HepG2 (cell line): ENCODE measurements around the gene MTX1. TPM values are rescaled to one million over a fixed set of nuclear protein-coding genes. Genes with fewer than 3 reads are reported as not detected.
A peak's percentile ranks its signal among the peaks of the same experiment; 100 is the strongest.

Experiments
- ARID2 ChIP-seq: sonication (generic); formaldehyde crosslinking; IDR thresholded peaks from 2 replicates; pipeline ENCODE4 v1.8.1; 2022; ENCODE audit warnings: mild to moderate bottlenecking, missing genetic modification reagents, borderline replicate concordance
- CC2D1A ChIP-seq: sonication (generic); formaldehyde crosslinking; IDR thresholded peaks from 2 replicates; pipeline ENCODE4 v1.8.1; 2023; ENCODE audit warnings: mild to moderate bottlenecking, missing genetic modification reagents
- FOSL2 ChIP-seq: sonication (generic); formaldehyde crosslinking; IDR thresholded peaks from 2 replicates; pipeline ENCODE4 v1.4.0; 2020; ENCODE audit warnings: missing genetic modification reagents
- HNRNPH1 ChIP-seq: fragments of 200-400 bp; formaldehyde crosslinking; optimal IDR thresholded peaks from 2 replicates; pipeline ENCODE3; 2017; ENCODE audit warnings: mild to moderate bottlenecking, low read depth, low read length
- HOXA9 ChIP-seq: sonication (generic); formaldehyde crosslinking; IDR thresholded peaks from 2 replicates; pipeline ENCODE4 v1.8.1; 2022; ENCODE audit warnings: missing genetic modification reagents, mild to moderate bottlenecking, moderate library complexity, borderline replicate concordance
- MYNN ChIP-seq: sonication (generic); formaldehyde crosslinking; IDR thresholded peaks from 2 replicates; pipeline ENCODE4 v1.4.0; 2020; ENCODE audit warnings: mild to moderate bottlenecking, low read depth, missing genetic modification reagents
- PLRG1 ChIP-seq: fragments of 450-650 bp; conservative IDR thresholded peaks from 2 replicates; pipeline ENCODE4 v1.6.1; 2016
- PRMT3 ChIP-seq: sonication (generic); formaldehyde crosslinking; IDR thresholded peaks from 2 replicates; pipeline ENCODE4 v1.8.1; 2022; ENCODE audit warnings: low read depth, mild to moderate bottlenecking, moderate library complexity, missing genetic modification reagents, borderline replicate concordance
- YEATS4 ChIP-seq: sonication (generic); formaldehyde crosslinking; IDR thresholded peaks from 2 replicates; pipeline ENCODE4 v1.4.0; 2020; ENCODE audit warnings: missing genetic modification reagents, borderline replicate concordance
- ZNF563 ChIP-seq: sonication (generic); formaldehyde crosslinking; IDR thresholded peaks from 2 replicates; pipeline ENCODE4 v1.8.0; 2022; ENCODE audit warnings: mild to moderate bottlenecking, moderate library complexity, missing genetic modification reagents
- ZNF614 ChIP-seq: IDR thresholded peaks from 2 replicates; pipeline ENCODE4 v1.6.1; 2018; ENCODE audit warnings: missing biosample characterization, missing genetic modification reagents, inconsistent platforms, borderline replicate concordance
- ZSCAN22 ChIP-seq: sonication (generic); formaldehyde crosslinking; IDR thresholded peaks from 2 replicates; pipeline ENCODE4 v1.4.0; 2020; ENCODE audit warnings: mild to moderate bottlenecking, missing genetic modification reagents
- polyA plus RNA-seq, 8 experiments: library from polyadenylated mRNA; depleted of rRNA in 3 of 8; stranded (reverse) in 7 of 8; unstranded in 1 of 8; fragments of >200 nt; fragmentation: Illumina TruSeq in 4 of 8; extraction: Trizol in 4 of 8; gene quantifications; 2 replicates each; pipeline versions ENCODE4 v1.2.1 to v1.2.3, GENCODE V29; 2011 to 2016; ENCODE audit warnings: low read depth in 4 of 8, missing spikeins in 1 of 8, mixed read lengths in 1 of 8; ENCODE audit not compliant: insufficient read depth in 1 of 8
- total RNA-seq, 5 experiments: library from RNA; depleted of rRNA; stranded (reverse); fragments of >200 nt; fragmentation: Illumina TruSeq; extraction: Trizol; gene quantifications; 2 replicates each; pipeline ENCODE4 v1.2.3, GENCODE V29; 2016; ENCODE audit warnings: low read depth in 1 of 5
- TF ChIP-seq, protein P1 (sequence below): sonication (generic); formaldehyde crosslinking; conservative IDR thresholded peaks from 2 replicates; pipeline ENCODE4 v1.5.0; 2020; ENCODE audit warnings: missing genetic modification reagents
- TF ChIP-seq, protein P2 (sequence below), 2 experiments: fragments of 450-650 bp in 1 of 2; sonication (generic) in 1 of 2; formaldehyde crosslinking in 1 of 2; IDR thresholded peaks; 2 replicates each; pipeline versions ENCODE4 v1.6.1 to v1.8.0; 2016 to 2022; ENCODE audit warnings: antibody characterized with exemption in 1 of 2, mild to moderate bottlenecking in 1 of 2, missing genetic modification reagents in 1 of 2
- TF ChIP-seq, protein P3 (sequence below): sonication (generic); formaldehyde crosslinking; IDR thresholded peaks from 2 replicates; pipeline ENCODE4 v1.8.1; 2023; ENCODE audit warnings: missing genetic modification reagents, mild to moderate bottlenecking, borderline replicate concordance
- TF ChIP-seq, protein P4 (sequence below): sonication (generic); formaldehyde crosslinking; IDR thresholded peaks from 2 replicates; pipeline ENCODE4 v1.4.0; 2020; ENCODE audit warnings: missing genetic modification reagents, borderline replicate concordance

The MTX1 gene
- total and polyA plus RNA-seq, 2 of the 13 experiments (the other 11 are each of a cell fraction or from before 2014, with no cell fraction given), result 64.5 to 72.6 TPM

DNA sequence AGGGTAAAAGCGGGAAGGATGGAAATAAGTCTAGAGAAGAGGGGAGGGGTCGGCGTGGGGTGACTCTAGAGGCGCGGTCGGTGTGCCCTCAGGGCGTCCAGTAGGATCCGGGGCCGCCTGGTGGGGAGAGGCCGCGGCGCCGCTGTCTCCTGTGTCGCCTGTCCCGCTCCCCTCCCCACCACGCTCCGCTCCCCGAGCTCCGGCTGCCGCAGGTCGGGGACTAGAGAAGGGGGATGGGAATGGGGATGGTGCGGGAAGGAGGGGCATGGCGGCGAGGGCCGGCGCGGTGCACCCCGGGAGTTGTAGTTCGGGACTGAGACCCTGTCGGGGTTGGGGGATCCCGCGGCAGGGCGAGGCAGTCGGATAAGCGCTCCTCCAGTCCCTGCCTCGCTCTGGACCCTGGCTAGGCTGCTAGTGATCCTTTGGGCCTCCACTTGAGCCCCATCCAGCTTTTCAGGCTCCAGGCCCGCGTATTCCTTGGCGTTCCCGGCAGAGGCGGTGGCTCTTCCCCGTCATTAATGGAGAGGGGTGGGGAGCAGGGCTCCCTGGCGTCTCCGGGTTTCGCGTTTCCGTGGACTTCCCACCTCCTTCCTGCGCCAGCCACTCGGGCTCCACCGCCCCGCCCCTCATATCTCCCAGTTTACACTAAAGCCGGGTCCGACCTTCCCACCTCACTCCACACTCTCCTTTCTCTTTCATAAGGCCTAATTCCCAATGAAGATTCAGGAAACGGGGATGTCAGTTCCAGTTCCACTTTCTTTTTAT, 46.9 kb downstream of the MTX1 start, which contains the start of gene ENTREP3 (continued):
- TF ChIP-seq, protein P1, sequence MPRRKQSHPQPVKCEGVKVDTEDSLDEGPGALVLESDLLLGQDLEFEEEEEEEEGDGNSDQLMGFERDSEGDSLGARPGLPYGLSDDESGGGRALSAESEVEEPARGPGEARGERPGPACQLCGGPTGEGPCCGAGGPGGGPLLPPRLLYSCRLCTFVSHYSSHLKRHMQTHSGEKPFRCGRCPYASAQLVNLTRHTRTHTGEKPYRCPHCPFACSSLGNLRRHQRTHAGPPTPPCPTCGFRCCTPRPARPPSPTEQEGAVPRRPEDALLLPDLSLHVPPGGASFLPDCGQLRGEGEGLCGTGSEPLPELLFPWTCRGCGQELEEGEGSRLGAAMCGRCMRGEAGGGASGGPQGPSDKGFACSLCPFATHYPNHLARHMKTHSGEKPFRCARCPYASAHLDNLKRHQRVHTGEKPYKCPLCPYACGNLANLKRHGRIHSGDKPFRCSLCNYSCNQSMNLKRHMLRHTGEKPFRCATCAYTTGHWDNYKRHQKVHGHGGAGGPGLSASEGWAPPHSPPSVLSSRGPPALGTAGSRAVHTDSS, result no peak
- TF ChIP-seq ZNF614 (CRISPR knock-in tag) (peak; percentile 54; the same call in 1 of the 2 replicates), FOSL2 (CRISPR knock-in tag) (no peak; the same call in 1 of the 2 replicates), YEATS4 (CRISPR knock-in tag) (peak; percentile 85; the same call in 1 of the 2 replicates), ARID2 (no peak), PLRG1 (no peak), ZSCAN22 (CRISPR knock-in tag) (no peak), HOXA9 (CRISPR knock-in tag) (no peak), MYNN (CRISPR knock-in tag) (no peak), HNRNPH1 (peak; percentile 32), PRMT3 (no peak), CC2D1A (CRISPR knock-in tag) (no peak), ZNF563 (CRISPR knock-in tag) (no peak)
- TF ChIP-seq, protein P2, sequence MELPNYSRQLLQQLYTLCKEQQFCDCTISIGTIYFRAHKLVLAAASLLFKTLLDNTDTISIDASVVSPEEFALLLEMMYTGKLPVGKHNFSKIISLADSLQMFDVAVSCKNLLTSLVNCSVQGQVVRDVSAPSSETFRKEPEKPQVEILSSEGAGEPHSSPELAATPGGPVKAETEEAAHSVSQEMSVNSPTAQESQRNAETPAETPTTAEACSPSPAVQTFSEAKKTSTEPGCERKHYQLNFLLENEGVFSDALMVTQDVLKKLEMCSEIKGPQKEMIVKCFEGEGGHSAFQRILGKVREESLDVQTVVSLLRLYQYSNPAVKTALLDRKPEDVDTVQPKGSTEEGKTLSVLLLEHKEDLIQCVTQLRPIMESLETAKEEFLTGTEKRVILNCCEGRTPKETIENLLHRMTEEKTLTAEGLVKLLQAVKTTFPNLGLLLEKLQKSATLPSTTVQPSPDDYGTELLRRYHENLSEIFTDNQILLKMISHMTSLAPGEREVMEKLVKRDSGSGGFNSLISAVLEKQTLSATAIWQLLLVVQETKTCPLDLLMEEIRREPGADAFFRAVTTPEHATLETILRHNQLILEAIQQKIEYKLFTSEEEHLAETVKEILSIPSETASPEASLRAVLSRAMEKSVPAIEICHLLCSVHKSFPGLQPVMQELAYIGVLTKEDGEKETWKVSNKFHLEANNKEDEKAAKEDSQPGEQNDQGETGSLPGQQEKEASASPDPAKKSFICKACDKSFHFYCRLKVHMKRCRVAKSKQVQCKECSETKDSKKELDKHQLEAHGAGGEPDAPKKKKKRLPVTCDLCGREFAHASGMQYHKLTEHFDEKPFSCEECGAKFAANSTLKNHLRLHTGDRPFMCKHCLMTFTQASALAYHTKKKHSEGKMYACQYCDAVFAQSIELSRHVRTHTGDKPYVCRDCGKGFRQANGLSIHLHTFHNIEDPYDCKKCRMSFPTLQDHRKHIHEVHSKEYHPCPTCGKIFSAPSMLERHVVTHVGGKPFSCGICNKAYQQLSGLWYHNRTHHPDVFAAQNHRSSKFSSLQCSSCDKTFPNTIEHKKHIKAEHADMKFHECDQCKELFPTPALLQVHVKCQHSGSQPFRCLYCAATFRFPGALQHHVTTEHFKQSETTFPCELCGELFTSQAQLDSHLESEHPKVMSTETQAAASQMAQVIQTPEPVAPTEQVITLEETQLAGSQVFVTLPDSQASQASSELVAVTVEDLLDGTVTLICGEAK (IDR thresholded peaks at IDR 0.05), result no peak
- TF ChIP-seq, protein P2 (CRISPR knock-in tag; IDR thresholded peaks at IDR 0.05), result peak; percentile 19; the same call in 1 of the 2 replicates
- TF ChIP-seq, protein P3, sequence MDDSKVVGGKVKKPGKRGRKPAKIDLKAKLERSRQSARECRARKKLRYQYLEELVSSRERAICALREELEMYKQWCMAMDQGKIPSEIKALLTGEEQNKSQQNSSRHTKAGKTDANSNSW, result no peak
- TF ChIP-seq, protein P4, sequence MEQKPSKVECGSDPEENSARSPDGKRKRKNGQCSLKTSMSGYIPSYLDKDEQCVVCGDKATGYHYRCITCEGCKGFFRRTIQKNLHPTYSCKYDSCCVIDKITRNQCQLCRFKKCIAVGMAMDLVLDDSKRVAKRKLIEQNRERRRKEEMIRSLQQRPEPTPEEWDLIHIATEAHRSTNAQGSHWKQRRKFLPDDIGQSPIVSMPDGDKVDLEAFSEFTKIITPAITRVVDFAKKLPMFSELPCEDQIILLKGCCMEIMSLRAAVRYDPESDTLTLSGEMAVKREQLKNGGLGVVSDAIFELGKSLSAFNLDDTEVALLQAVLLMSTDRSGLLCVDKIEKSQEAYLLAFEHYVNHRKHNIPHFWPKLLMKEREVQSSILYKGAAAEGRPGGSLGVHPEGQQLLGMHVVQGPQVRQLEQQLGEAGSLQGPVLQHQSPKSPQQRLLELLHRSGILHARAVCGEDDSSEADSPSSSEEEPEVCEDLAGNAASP (CRISPR knock-in tag), result no peak; the same call in 1 of the 2 replicates
